ENCODE data around the gene FOXL3. TPM values are rescaled to one million over a fixed set of nuclear protein-coding genes. Genes with fewer than 3 reads are reported as not detected.

FOXL3 gene
- total RNA-seq, 1 experiment from 2014 or later: not detected

DNA sequence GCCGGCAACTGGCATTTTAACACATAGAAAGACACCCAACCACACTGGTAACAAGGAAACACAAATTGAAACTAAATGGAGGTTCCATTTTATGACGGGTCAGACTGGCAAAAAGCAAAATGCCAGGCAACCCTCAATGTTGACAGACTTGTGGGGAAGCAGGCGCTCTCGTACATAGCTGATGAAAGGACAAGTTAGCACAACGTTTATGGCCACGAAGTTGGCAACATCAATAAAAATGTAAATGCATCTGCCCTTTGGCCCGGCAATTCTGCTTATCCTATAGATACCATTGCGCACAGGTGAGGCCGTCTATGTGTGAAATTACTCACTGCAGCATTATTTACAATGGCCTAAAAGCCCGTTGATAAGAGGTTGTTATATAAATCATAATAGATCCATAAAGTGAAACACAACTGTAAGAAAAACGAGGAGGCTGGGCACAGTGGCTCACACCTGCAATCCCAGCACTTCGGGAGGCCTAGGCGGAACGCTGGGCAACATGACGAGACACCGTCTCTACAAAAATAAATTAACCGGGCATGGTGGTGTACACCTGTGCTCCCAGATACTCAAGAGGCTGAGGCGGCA is 39.8 kb downstream of the FOXL3 start:
- H3K79me2 ChIP-seq (ENCODE audit: low read length): no peaks in the 10 kb centered on the region
- H3K36me3 ChIP-seq (ENCODE audit: insufficient read depth, low read length): no peaks in the 10 kb centered on the region
- no peaks in the 10 kb centered on the region for H3K27me3 ChIP-seq (ENCODE audit: low read length)
- no peaks in the 10 kb centered on the region for H3K4me1 ChIP-seq (ENCODE audit: low read length)
- H2AFZ ChIP-seq (ENCODE audit: low read length): no peak overlapping the region
- no peak overlapping the region for H3K4me2 ChIP-seq (ENCODE audit: low read depth, low read length, poor library complexity, severe bottlenecking)
- H3K9me3 ChIP-seq (ENCODE audit: low read length): peaks cover 8% of the 10 kb centered on the region; the same call in 1 of the 2 replicates
- no peak overlapping the region for H3K9ac ChIP-seq (ENCODE audit: low read length)
- no peaks in the 10 kb centered on the region for H3K9me2 ChIP-seq (replicated peaks; ENCODE audit: insufficient read depth, low read length)
- H3K4me3 ChIP-seq (ENCODE audit: low read length): no peak overlapping the region
- no peak overlapping the region for H3K27ac ChIP-seq (ENCODE audit: low read length)
- no peak for DNase-seq
- H4K20me1 ChIP-seq (ENCODE audit: insufficient read depth, low read depth, low read length): no peaks in the 10 kb centered on the region

DNA sequence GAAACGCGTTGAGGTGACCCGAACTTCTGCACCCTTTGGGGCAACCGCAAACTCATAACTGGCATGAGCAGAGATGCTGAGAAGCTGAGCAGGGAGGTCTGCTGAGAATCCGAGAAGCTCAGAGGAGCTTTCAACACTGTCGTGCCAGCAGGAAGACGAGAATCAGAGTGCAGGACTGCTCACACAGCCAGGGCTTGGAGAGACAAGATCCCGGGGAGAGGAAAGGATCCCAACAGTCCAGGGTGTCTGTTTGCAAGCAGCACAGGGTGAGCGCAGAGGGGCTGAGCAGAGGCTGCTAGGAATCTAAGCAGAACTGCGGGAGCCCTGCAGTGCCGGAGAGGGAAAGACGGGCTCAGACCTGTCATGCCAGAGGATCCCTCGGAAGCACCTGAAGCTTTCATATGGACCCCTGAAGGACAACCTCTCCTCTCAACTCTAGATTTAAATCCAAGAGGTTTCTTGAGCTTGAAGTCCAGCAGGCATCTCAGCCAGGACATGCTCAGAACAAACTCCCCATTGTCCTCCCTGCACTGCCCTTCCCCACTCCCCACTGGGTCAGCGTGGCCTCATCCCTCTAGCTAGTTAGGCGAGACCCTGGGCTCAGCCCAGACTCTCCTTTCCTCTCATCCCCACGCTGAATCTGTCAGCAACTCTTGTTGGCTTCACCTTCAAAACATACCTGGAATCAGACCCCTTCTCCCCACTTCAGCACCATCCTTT is 40.7 kb downstream of the FOXL3 start:
- no peaks in the 10 kb centered on the region for H3K4me1 ChIP-seq (ENCODE audit: low read length)
- no peak overlapping the region for H2AFZ ChIP-seq (ENCODE audit: low read length)
- no peaks in the 10 kb centered on the region for H3K36me3 ChIP-seq (ENCODE audit: insufficient read depth, low read length)
- no peak overlapping the region for H3K4me3 ChIP-seq (ENCODE audit: low read length)
- H3K4me2 ChIP-seq (ENCODE audit: low read depth, low read length, poor library complexity, severe bottlenecking): no peak overlapping the region
- no peaks in the 10 kb centered on the region for H3K79me2 ChIP-seq (ENCODE audit: low read length)
- no peak for DNase-seq
- no peaks in the 10 kb centered on the region for H3K27me3 ChIP-seq (ENCODE audit: low read length)
- H4K20me1 ChIP-seq (ENCODE audit: insufficient read depth, low read depth, low read length): no peaks in the 10 kb centered on the region
- H3K27ac ChIP-seq (ENCODE audit: low read length): no peak overlapping the region
- H3K9ac ChIP-seq (ENCODE audit: low read length): no peak overlapping the region
- peaks cover 8% of the 10 kb centered on the region; the same call in 1 of the 2 replicates for H3K9me3 ChIP-seq (ENCODE audit: low read length)
- H3K9me2 ChIP-seq (replicated peaks; ENCODE audit: insufficient read depth, low read length): no peaks in the 10 kb centered on the region

DNA sequence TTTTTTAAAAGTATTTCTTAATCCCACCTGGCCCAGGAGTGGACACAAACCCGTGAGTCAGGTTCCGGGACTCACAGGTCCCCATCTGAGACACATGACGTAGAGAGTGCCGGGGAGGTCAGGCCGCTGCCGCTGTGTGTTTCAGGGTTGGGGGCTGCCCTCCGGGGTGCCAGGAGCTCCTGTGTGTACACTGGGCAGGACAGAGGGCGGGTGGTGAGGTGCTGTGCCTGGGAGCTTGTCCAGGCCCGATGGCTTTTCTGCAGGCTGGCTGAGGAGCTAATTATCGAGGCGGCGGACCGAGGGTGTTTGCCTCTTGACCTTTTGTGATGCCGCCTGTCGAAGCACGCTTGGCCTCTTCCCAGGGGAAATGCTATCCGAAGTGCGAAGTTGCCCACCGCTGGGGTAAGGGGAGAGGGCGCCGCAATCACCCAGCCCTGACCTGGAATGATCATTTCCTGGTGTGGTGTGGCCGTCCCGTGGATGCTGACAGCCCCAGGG is 42.1 kb downstream of the FOXL3 start:
- no peak for DNase-seq
- no peak overlapping the region for H3K4me3 ChIP-seq (ENCODE audit: low read length)
- H3K9ac ChIP-seq (ENCODE audit: low read length): no peak overlapping the region
- H3K27ac ChIP-seq (ENCODE audit: low read length): no peak overlapping the region
- H3K79me2 ChIP-seq (ENCODE audit: low read length): no peaks in the 10 kb centered on the region
- no peaks in the 10 kb centered on the region for H3K27me3 ChIP-seq (ENCODE audit: low read length)
- H2AFZ ChIP-seq (ENCODE audit: low read length): no peak overlapping the region
- no peaks in the 10 kb centered on the region for H3K36me3 ChIP-seq (ENCODE audit: insufficient read depth, low read length)
- no peaks in the 10 kb centered on the region for H3K9me2 ChIP-seq (replicated peaks; ENCODE audit: insufficient read depth, low read length)
- no peaks in the 10 kb centered on the region for H3K4me1 ChIP-seq (ENCODE audit: low read length)
- peaks cover 8% of the 10 kb centered on the region; the same call in 1 of the 2 replicates for H3K9me3 ChIP-seq (ENCODE audit: low read length)
- no peak overlapping the region for H3K4me2 ChIP-seq (ENCODE audit: low read depth, low read length, poor library complexity, severe bottlenecking)
- no peaks in the 10 kb centered on the region for H4K20me1 ChIP-seq (ENCODE audit: insufficient read depth, low read depth, low read length)

DNA sequence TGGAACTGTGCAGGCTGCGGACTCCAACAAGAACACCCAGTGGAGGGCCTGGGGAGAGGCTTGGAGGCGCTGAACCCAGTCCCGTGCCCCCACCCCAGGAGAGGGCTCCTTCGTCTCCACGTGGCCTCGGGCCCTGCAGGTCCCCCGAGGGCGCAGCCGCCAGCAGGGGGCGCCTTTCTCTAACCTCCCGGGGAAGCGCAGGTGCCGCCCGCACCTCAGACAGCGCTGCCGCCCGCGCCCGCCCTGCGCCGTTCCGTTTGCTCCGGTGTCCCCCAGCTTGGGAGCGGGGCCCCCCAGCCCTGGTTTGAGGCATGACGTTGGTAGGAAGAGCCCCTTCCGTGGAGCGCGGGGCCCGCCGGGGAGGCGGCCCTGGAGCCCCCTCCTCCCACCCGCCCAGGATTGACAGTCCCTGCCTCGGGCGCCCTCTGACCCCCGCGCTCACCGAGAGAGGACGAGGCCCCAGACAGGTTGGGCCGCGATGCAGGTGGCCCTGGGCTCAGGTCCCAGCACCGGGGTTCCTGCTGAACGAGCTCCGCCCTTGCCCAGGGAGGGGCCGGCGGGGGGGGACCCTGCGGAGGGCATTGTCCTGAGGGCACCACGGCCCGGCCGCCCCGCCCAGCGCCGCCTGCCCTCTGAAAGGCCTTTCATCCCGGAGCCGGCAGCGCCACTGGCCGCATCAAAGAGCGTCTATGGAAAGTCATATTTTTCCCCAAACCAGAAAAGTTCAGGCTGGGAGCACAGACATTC is 42.8 kb downstream of the FOXL3 start:
- Histone ChIP-seq H2AFZ (ENCODE audit: low read length) (no peak overlapping the region), H3K4me1 (ENCODE audit: low read length) (no peaks in the 10 kb centered on the region), H3K9me2 (replicated peaks; ENCODE audit: insufficient read depth, low read length) (no peaks in the 10 kb centered on the region), H3K27ac (ENCODE audit: low read length) (no peak overlapping the region), H3K9ac (ENCODE audit: low read length) (no peak overlapping the region), H3K79me2 (ENCODE audit: low read length) (no peaks in the 10 kb centered on the region), H4K20me1 (ENCODE audit: insufficient read depth, low read depth, low read length) (no peaks in the 10 kb centered on the region), H3K9me3 (ENCODE audit: low read length) (peaks cover 8% of the 10 kb centered on the region; the same call in 1 of the 2 replicates), H3K27me3 (ENCODE audit: low read length) (no peaks in the 10 kb centered on the region), H3K4me2 (ENCODE audit: low read depth, low read length, poor library complexity, severe bottlenecking) (no peak overlapping the region), H3K36me3 (ENCODE audit: insufficient read depth, low read length) (no peaks in the 10 kb centered on the region), H3K4me3 (ENCODE audit: low read length) (no peak overlapping the region)
- DNase-seq: no peak

DNA sequence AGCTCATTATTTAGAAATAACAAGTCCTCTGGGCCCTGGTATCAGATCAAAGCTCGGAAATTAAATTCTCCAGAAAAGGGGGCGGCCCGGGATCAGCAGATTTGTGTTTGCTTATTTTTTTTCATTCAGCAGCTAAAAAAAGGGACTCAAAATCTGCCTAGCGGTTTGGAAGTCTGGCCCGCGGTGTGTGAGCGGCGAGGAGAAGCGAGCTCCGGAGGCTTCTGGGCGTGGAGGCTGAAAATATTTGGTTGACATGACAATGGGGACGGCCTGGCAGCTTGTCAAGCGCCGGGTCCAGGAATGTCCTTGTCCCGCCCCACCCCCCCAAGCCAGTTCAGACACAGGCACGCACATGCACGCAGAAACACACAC is 43.4 kb downstream of the FOXL3 start:
- no peaks in the 10 kb centered on the region for H3K36me3 ChIP-seq (ENCODE audit: insufficient read depth, low read length)
- no peak overlapping the region for H3K27ac ChIP-seq (ENCODE audit: low read length)
- H2AFZ ChIP-seq (ENCODE audit: low read length): no peak overlapping the region
- no peak overlapping the region for H3K4me3 ChIP-seq (ENCODE audit: low read length)
- H4K20me1 ChIP-seq (ENCODE audit: insufficient read depth, low read depth, low read length): no peaks in the 10 kb centered on the region
- no peak overlapping the region for H3K9ac ChIP-seq (ENCODE audit: low read length)
- peaks cover 8% of the 10 kb centered on the region; the same call in 1 of the 2 replicates for H3K9me3 ChIP-seq (ENCODE audit: low read length)
- H3K79me2 ChIP-seq (ENCODE audit: low read length): no peaks in the 10 kb centered on the region
- no peak overlapping the region for H3K4me2 ChIP-seq (ENCODE audit: low read depth, low read length, poor library complexity, severe bottlenecking)
- no peak for DNase-seq
- no peaks in the 10 kb centered on the region for H3K4me1 ChIP-seq (ENCODE audit: low read length)
- no peaks in the 10 kb centered on the region for H3K9me2 ChIP-seq (replicated peaks; ENCODE audit: insufficient read depth, low read length)
- H3K27me3 ChIP-seq (ENCODE audit: low read length): no peaks in the 10 kb centered on the region

DNA sequence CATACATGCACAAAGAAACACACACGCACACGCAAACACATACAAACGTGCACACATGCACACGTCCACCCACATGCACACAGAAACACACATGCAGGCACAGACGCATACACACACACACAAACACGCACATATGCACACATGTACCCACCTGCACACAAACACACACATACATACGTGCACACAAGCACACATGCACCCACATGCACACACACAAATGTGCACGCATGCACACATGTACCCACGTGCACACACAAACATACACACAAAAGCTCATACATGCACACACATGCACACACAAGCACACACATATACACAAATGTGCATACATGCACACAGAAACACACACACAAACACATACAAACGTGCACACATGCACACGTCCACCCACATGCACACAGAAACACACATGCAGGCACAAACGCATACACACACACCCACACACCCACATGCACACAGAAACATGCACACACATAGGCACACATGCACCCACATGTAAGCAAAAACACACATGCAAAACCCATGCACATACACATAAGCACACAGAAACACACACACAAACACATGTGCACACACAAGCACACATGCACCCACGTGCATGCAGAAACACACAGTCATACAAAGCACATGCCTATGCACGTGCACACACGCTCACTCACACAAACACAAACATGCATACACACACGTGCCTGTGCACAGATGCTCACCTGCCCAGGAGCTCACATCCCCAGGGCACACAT is 44.8 kb downstream of the FOXL3 start:
- Histone ChIP-seq H3K27me3 (ENCODE audit: low read length) (no peaks in the 10 kb centered on the region), H3K9ac (ENCODE audit: low read length) (no peak overlapping the region), H3K27ac (ENCODE audit: low read length) (no peak overlapping the region), H3K9me3 (ENCODE audit: low read length) (peaks cover 8% of the 10 kb centered on the region; the same call in 1 of the 2 replicates), H3K4me1 (ENCODE audit: low read length) (no peaks in the 10 kb centered on the region), H2AFZ (ENCODE audit: low read length) (no peak overlapping the region), H3K4me3 (ENCODE audit: low read length) (no peak overlapping the region), H3K36me3 (ENCODE audit: insufficient read depth, low read length) (no peaks in the 10 kb centered on the region), H3K4me2 (ENCODE audit: low read depth, low read length, poor library complexity, severe bottlenecking) (no peak overlapping the region), H3K9me2 (replicated peaks; ENCODE audit: insufficient read depth, low read length) (no peaks in the 10 kb centered on the region), H4K20me1 (ENCODE audit: insufficient read depth, low read depth, low read length) (no peaks in the 10 kb centered on the region), H3K79me2 (ENCODE audit: low read length) (no peaks in the 10 kb centered on the region)
- no peak for DNase-seq

DNA sequence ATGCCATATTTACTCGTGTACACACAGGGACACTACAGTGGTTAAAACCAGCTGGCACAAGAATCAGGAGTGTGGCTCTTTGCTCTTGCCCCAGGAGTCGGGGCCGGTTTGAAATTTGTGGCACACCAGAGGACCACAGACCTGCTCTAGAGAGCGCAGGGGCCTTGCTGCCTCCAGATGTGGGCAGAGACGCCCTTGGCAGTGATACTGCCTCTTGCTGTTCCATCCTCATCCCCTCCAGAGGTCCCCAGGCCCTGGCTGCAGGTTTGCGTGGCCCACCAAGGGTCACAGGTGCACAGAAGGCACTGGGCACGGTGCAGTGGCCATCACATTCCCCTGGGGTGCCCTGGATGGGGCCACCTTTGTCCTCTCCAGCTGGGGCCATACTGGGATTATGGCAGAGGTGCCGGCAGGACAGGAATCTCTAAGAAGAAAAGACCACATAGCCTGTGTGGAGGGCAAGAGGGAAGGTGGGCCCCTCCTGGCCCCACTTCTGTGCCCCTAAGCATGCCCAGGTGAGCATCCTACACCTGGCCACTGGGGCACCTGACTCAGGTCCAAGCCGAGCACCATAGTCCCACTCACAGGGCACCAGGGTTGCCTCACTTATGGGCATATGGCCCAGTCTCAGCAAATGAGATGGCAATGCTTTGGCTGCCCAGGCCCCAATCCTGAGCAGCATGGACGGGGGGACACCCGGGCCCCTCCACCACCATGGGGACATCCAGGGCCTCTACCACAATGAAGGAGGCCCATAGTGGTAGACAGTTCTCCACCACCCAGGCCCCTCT is 45.6 kb downstream of the FOXL3 start:
- Histone ChIP-seq H3K9me3 (ENCODE audit: low read length) (peaks cover 8% of the 10 kb centered on the region; the same call in 1 of the 2 replicates), H3K9ac (ENCODE audit: low read length) (no peak overlapping the region), H2AFZ (ENCODE audit: low read length) (no peak overlapping the region), H3K79me2 (ENCODE audit: low read length) (no peaks in the 10 kb centered on the region), H3K4me2 (ENCODE audit: low read depth, low read length, poor library complexity, severe bottlenecking) (no peak overlapping the region), H4K20me1 (ENCODE audit: insufficient read depth, low read depth, low read length) (no peaks in the 10 kb centered on the region), H3K36me3 (ENCODE audit: insufficient read depth, low read length) (no peaks in the 10 kb centered on the region), H3K4me1 (ENCODE audit: low read length) (no peaks in the 10 kb centered on the region), H3K4me3 (ENCODE audit: low read length) (no peak overlapping the region), H3K27ac (ENCODE audit: low read length) (no peak overlapping the region), H3K9me2 (replicated peaks; ENCODE audit: insufficient read depth, low read length) (no peaks in the 10 kb centered on the region), H3K27me3 (ENCODE audit: low read length) (no peaks in the 10 kb centered on the region)
- no peak for DNase-seq

Measured in Karpas-422 (cell line).